SK-N-SH (cell line): ENCODE measurements around the gene CFAP20. TPM values are rescaled to one million over a fixed set of nuclear protein-coding genes. Genes with fewer than 3 reads are reported as not detected.

Experiments
- CTCF ChIA-PET: fragments of 300-600, 350-600 bp; formaldehyde crosslinking; extraction: SDS; loops from one replicate; lab custom pipeline; 2021; lab: Yijun Ruan, JAX
- POLR2A ChIA-PET: fragments of 350-600 bp; sonication (Branson Sonifier 250); formaldehyde crosslinking; extraction: SDS; loops from one replicate; lab custom pipeline; 2020; ENCODE audit warnings: antibody characterized with exemption, inconsistent platforms; lab: Yijun Ruan, JAX
- DNase-seq: peaks from one replicate; pipeline ENCODE4 v3.0.0; 2012
- H2AFZ ChIP-seq: fragments of 200-600 bp; sonication (generic); 2 replicates; pipeline ENCODE4 v1.8.1; 2016; ENCODE audit warnings: antibody characterized with exemption, mild to moderate bottlenecking, low read depth
- H3F3A ChIP-seq: fragments of 200-600 bp; sonication (generic); replicated peaks from 2 replicates; pipeline ENCODE3; 2016; ENCODE audit warnings: antibody characterized with exemption, mild to moderate bottlenecking; ENCODE audit not compliant: insufficient read depth
- H3K27ac ChIP-seq, 2 experiments: fragments of 200-500 bp in 1 of 2; fragments of 200-600 bp in 1 of 2; sonication (Bioruptor generic) in 1 of 2; sonication (generic), shearing (Covaris generic) in 1 of 2; 2 replicates each; pipeline versions ENCODE4 v1.5.1 to v1.6.1; 2014 to 2016; ENCODE audit warnings: low read depth in 2 of 2, inconsistent platforms in 1 of 2, low read length in 1 of 2, mild to moderate bottlenecking in 1 of 2, mixed read lengths in 1 of 2
- H3K27me3 ChIP-seq: fragments of 200-600 bp; sonication (generic), shearing (Covaris generic); 2 replicates; pipeline ENCODE4 v1.6.1; 2016; ENCODE audit warnings: mixed run types; ENCODE audit not compliant: insufficient read depth
- H3K36me3 ChIP-seq, 2 experiments: fragments of 200-500 bp in 1 of 2; fragments of 200-600 bp in 1 of 2; sonication (Bioruptor generic) in 1 of 2; sonication (generic) in 1 of 2; replicated peaks in 1 of 2; 2 replicates each; pipeline versions ENCODE3 to v1.5.1; 2014 to 2016; ENCODE audit warnings: low read length in 1 of 2, mild to moderate bottlenecking in 1 of 2; ENCODE audit not compliant: insufficient read depth in 2 of 2, control insufficient read depth in 1 of 2
- H3K4me1 ChIP-seq, 2 experiments: fragments of 200-500 bp in 1 of 2; fragments of 200-600 bp in 1 of 2; sonication (Bioruptor generic) in 1 of 2; sonication (generic), shearing (Covaris generic) in 1 of 2; 2 replicates each; pipeline versions ENCODE4 v1.5.1 to v1.6.1; 2014 to 2016; ENCODE audit warnings: low read depth in 1 of 2, low read length in 1 of 2, mixed run types in 1 of 2; ENCODE audit not compliant: insufficient read depth in 2 of 2, control insufficient read depth in 1 of 2
- H3K4me2 ChIP-seq: fragments of 200-600 bp; sonication (generic), shearing (Covaris generic); 2 replicates; pipeline ENCODE4 v1.6.1; 2017; ENCODE audit warnings: mixed run types
- H3K4me3 ChIP-seq, 2 experiments: fragments of 200-500 bp in 1 of 2; fragments of 200-600 bp in 1 of 2; sonication (Bioruptor generic) in 1 of 2; sonication (generic), shearing (Covaris generic) in 1 of 2; 2 replicates each; pipeline versions ENCODE4 v1.5.1 to v1.8.1; 2014 to 2016; ENCODE audit warnings: low read depth in 2 of 2, inconsistent platforms in 1 of 2, low read length in 1 of 2, mild to moderate bottlenecking in 1 of 2, mixed read lengths in 1 of 2, moderate library complexity in 1 of 2
- H3K79me2 ChIP-seq: fragments of 200-600 bp; sonication (generic); 2 replicates; pipeline ENCODE4 v1.8.1; 2017; ENCODE audit warnings: mild to moderate bottlenecking; ENCODE audit not compliant: insufficient read depth
- H3K9ac ChIP-seq: fragments of 200-600 bp; sonication (generic); 2 replicates; pipeline ENCODE4 v1.6.1; 2017; ENCODE audit warnings: mixed run types
- H3K9me2 ChIP-seq: fragments of 200-600 bp; sonication (generic); 2 replicates; pipeline ENCODE4 v1.6.1; 2017; ENCODE audit warnings: mixed run types
- H3K9me3 ChIP-seq: fragments of 200-600 bp; sonication (generic); 2 replicates; pipeline ENCODE4 v1.6.1; 2017; ENCODE audit warnings: mixed run types, mild to moderate bottlenecking, moderate library complexity
- H4K20me1 ChIP-seq: fragments of 200-600 bp; sonication (generic); 2 replicates; pipeline ENCODE4 v1.6.1; 2017; ENCODE audit warnings: mild to moderate bottlenecking, mixed run types; ENCODE audit not compliant: insufficient read depth
- ELF1 ChIP-seq: IDR thresholded peaks from 2 replicates; pipeline ENCODE4 v1.4.0; 2012
- EP300 ChIP-seq, 2 experiments: IDR thresholded peaks; 2 replicates each; pipeline versions ENCODE4 v1.4.0 to v1.6.1; 2012; ENCODE audit warnings: borderline replicate concordance in 1 of 2, low read depth in 1 of 2, low read length in 1 of 2
- FOXM1 ChIP-seq: IDR thresholded peaks from 2 replicates; pipeline ENCODE4 v1.4.0; 2012; ENCODE audit warnings: low read depth, mild to moderate bottlenecking
- GATA2 ChIP-seq: sonication (generic); formaldehyde crosslinking; IDR thresholded peaks from 2 replicates; pipeline ENCODE4 v1.5.0; 2020; ENCODE audit warnings: mild to moderate bottlenecking, missing genetic modification reagents
- MXI1 ChIP-seq: IDR thresholded peaks from 2 replicates; pipeline ENCODE4 v1.6.1; 2012; ENCODE audit warnings: mild to moderate bottlenecking, low read depth, low read length, improper control_type of control experiment
- NFIC ChIP-seq: IDR thresholded peaks from 2 replicates; pipeline ENCODE4 v1.4.0; 2012; ENCODE audit warnings: borderline replicate concordance
- NRF1 ChIP-seq: IDR thresholded peaks from 2 replicates; pipeline ENCODE4 v1.6.1; 2012; ENCODE audit warnings: low read depth, mild to moderate bottlenecking, low read length
- RCOR1 ChIP-seq: fragments of 150-350 bp; IDR thresholded peaks from 2 replicates; pipeline ENCODE4 v1.6.1; 2017; ENCODE audit warnings: antibody characterized with exemption, low read length
- RFX5 ChIP-seq: IDR thresholded peaks from 2 replicates; pipeline ENCODE4 v1.6.1; 2012; ENCODE audit warnings: mild to moderate bottlenecking, improper control_type of control experiment, low read length
- RXRA ChIP-seq: IDR thresholded peaks from 2 replicates; pipeline ENCODE4 v1.4.0; 2012; ENCODE audit warnings: low read depth, mild to moderate bottlenecking, borderline replicate concordance
- SIN3A ChIP-seq: IDR thresholded peaks from 2 replicates; pipeline ENCODE4 v1.6.1; 2012; ENCODE audit warnings: low read depth, mild to moderate bottlenecking, low read length, moderate library complexity, borderline replicate concordance
- TAF1 ChIP-seq: IDR thresholded peaks from 2 replicates; pipeline ENCODE4 v1.6.1; 2012; ENCODE audit warnings: low read depth, mild to moderate bottlenecking, low read length, moderate library complexity, borderline replicate concordance
- TEAD4 ChIP-seq: IDR thresholded peaks from 2 replicates; pipeline ENCODE4 v1.4.0; 2012; ENCODE audit warnings: mild to moderate bottlenecking, borderline replicate concordance; ENCODE audit not compliant: insufficient read depth
- YY1 ChIP-seq: IDR thresholded peaks from 2 replicates; pipeline ENCODE4 v1.4.0; 2012; ENCODE audit warnings: low read depth, mild to moderate bottlenecking
- WGBS: methylation state at CpG from one replicate; pipeline ENCODE4 v1.1.6; 2017; ENCODE audit warnings: low lambda C conversion rate; 5-methylcytosine and 5-hydroxymethylcytosine counted together
- polyA plus RNA-seq, 3 experiments: library from polyadenylated mRNA; depleted of rRNA; stranded (reverse); fragments of >200 nt; gene quantifications; 2 replicates each; pipeline ENCODE4 v1.2.3, GENCODE V29; 2012
- TF ChIP-seq, protein P1 (sequence below): IDR thresholded peaks from 2 replicates; pipeline ENCODE4; 2012
- TF ChIP-seq, protein P2 (sequence below): fragments of 150-350 bp; IDR thresholded peaks from 2 replicates; pipeline ENCODE4 v1.6.1; 2017; ENCODE audit warnings: antibody characterized with exemption, low read length, low read depth, borderline replicate concordance
- TF ChIP-seq, protein P3 (sequence below): fragments of 150-350 bp; IDR thresholded peaks from 2 replicates; pipeline ENCODE4 v1.6.1; 2016; ENCODE audit warnings: mild to moderate bottlenecking, low read depth, low read length
- TF ChIP-seq, protein P4 (sequence below): IDR thresholded peaks from 2 replicates; pipeline ENCODE4 v1.4.0; 2012; ENCODE audit warnings: low read depth, borderline replicate concordance
- TF ChIP-seq, protein P5 (sequence below): IDR thresholded peaks from 2 replicates; pipeline ENCODE4 v1.4.0; 2012; ENCODE audit warnings: low read depth, borderline replicate concordance
- TF ChIP-seq, protein P6 (sequence below): IDR thresholded peaks from 2 replicates; pipeline ENCODE4 v1.6.1; 2012; ENCODE audit warnings: mild to moderate bottlenecking, low read depth, low read length, moderate library complexity

Gene CFAP20
- polyA plus RNA-seq, 1 of the 3 experiments (the other 2 are of a cell fraction): 61.6 TPM

DNA sequence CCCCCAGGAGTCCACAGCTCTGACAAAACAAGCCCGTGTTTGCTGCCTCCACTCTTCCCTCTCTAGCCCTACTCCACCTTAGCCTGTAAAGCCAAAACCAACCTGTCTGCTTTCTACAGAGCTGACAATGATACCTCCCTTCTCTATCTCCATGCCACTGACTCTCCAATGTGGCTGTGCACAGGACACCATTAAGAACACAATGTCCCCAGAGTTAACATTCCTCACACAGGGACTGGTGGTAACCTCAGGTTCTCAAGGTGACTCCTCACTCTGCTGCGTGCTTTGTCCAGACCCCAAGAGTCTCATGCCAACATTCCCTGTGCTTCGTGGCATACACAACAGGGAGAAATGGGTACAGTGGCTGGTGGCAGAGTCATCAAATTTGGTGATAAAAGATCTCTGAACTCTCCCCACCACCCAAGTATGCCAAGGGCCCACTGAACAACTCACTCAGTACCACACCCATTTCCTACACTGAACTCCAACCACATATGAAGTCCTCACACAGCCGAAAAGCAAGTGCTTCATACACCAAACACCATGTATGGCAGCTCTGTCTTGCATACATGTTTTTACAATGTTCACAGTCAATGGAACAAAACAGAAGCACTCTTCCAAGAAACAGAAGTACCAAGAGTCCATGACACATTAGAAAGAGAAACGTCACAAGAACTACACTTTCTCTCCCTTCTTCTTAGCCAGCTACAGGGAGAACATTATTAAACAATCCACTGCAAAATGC is 47.6 kb upstream of the CFAP20 start:
- Histone ChIP-seq H3K4me3 (no peak overlapping the region), H3K4me2 (no peak overlapping the region), H3K36me3 (peaks cover 75 to 83% of the 10 kb centered on the region in 2 experiments), H3K27ac (no peak overlapping the region), H3K4me1 (no peaks in the 10 kb centered on the region), H3K9me3 (no peaks in the 10 kb centered on the region), H2AFZ (no peak overlapping the region), H3K9ac (no peak overlapping the region), H3K9me2 (no peaks in the 10 kb centered on the region), H4K20me1 (no peaks in the 10 kb centered on the region; the same call in none of the 2 replicates), H3K27me3 (no peaks in the 10 kb centered on the region), H3K79me2 (peaks cover 56% of the 10 kb centered on the region; the same call in 1 of the 2 replicates), H3F3A (no peaks in the 10 kb centered on the region)
- CTCF ChIA-PET: interaction anchor here (1.6 to 1.9 kb wide), 2 partner anchors 12 to 55 kb away, joined by 5 to 6 read pairs; no protein-coding TSS in a partner anchor
- WGBS: over 99% methylated on average over 5 of the region's 5 CpGs
- POLR2A ChIA-PET: no interaction called here
- no peak for DNase-seq
- TF ChIP-seq EP300 (IDR thresholded peaks at IDR 0.05; ENCODE audit: borderline replicate concordance in 1 of 2, low read depth in 1 of 2, low read length in 1 of 2) (no peak), RCOR1 (no peak), RFX5 (no peak), NFIC (no peak), GATA2 (CRISPR knock-in tag) (no peak), ELF1 (no peak), TAF1 (no peak), NRF1 (no peak), TEAD4 (no peak), RXRA (no peak), SIN3A (no peak), FOXM1 (no peak), MXI1 (no peak), YY1 (no peak)
- TF ChIP-seq, protein P1, sequence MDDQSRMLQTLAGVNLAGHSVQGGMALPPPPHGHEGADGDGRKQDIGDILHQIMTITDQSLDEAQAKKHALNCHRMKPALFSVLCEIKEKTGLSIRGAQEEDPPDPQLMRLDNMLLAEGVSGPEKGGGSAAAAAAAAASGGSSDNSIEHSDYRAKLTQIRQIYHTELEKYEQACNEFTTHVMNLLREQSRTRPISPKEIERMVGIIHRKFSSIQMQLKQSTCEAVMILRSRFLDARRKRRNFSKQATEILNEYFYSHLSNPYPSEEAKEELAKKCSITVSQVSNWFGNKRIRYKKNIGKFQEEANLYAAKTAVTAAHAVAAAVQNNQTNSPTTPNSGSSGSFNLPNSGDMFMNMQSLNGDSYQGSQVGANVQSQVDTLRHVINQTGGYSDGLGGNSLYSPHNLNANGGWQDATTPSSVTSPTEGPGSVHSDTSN: no peak
- TF ChIP-seq, protein P2, sequence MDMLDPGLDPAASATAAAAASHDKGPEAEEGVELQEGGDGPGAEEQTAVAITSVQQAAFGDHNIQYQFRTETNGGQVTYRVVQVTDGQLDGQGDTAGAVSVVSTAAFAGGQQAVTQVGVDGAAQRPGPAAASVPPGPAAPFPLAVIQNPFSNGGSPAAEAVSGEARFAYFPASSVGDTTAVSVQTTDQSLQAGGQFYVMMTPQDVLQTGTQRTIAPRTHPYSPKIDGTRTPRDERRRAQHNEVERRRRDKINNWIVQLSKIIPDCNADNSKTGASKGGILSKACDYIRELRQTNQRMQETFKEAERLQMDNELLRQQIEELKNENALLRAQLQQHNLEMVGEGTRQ: no peak
- TF ChIP-seq, protein P3, sequence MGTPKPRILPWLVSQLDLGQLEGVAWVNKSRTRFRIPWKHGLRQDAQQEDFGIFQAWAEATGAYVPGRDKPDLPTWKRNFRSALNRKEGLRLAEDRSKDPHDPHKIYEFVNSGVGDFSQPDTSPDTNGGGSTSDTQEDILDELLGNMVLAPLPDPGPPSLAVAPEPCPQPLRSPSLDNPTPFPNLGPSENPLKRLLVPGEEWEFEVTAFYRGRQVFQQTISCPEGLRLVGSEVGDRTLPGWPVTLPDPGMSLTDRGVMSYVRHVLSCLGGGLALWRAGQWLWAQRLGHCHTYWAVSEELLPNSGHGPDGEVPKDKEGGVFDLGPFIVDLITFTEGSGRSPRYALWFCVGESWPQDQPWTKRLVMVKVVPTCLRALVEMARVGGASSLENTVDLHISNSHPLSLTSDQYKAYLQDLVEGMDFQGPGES: no peak
- TF ChIP-seq, protein P4, sequence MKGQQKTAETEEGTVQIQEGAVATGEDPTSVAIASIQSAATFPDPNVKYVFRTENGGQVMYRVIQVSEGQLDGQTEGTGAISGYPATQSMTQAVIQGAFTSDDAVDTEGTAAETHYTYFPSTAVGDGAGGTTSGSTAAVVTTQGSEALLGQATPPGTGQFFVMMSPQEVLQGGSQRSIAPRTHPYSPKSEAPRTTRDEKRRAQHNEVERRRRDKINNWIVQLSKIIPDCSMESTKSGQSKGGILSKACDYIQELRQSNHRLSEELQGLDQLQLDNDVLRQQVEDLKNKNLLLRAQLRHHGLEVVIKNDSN: no peak
- TF ChIP-seq, protein P5, sequence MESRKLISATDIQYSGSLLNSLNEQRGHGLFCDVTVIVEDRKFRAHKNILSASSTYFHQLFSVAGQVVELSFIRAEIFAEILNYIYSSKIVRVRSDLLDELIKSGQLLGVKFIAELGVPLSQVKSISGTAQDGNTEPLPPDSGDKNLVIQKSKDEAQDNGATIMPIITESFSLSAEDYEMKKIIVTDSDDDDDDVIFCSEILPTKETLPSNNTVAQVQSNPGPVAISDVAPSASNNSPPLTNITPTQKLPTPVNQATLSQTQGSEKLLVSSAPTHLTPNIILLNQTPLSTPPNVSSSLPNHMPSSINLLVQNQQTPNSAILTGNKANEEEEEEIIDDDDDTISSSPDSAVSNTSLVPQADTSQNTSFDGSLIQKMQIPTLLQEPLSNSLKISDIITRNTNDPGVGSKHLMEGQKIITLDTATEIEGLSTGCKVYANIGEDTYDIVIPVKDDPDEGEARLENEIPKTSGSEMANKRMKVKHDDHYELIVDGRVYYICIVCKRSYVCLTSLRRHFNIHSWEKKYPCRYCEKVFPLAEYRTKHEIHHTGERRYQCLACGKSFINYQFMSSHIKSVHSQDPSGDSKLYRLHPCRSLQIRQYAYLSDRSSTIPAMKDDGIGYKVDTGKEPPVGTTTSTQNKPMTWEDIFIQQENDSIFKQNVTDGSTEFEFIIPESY: no peak
- TF ChIP-seq, protein P6, sequence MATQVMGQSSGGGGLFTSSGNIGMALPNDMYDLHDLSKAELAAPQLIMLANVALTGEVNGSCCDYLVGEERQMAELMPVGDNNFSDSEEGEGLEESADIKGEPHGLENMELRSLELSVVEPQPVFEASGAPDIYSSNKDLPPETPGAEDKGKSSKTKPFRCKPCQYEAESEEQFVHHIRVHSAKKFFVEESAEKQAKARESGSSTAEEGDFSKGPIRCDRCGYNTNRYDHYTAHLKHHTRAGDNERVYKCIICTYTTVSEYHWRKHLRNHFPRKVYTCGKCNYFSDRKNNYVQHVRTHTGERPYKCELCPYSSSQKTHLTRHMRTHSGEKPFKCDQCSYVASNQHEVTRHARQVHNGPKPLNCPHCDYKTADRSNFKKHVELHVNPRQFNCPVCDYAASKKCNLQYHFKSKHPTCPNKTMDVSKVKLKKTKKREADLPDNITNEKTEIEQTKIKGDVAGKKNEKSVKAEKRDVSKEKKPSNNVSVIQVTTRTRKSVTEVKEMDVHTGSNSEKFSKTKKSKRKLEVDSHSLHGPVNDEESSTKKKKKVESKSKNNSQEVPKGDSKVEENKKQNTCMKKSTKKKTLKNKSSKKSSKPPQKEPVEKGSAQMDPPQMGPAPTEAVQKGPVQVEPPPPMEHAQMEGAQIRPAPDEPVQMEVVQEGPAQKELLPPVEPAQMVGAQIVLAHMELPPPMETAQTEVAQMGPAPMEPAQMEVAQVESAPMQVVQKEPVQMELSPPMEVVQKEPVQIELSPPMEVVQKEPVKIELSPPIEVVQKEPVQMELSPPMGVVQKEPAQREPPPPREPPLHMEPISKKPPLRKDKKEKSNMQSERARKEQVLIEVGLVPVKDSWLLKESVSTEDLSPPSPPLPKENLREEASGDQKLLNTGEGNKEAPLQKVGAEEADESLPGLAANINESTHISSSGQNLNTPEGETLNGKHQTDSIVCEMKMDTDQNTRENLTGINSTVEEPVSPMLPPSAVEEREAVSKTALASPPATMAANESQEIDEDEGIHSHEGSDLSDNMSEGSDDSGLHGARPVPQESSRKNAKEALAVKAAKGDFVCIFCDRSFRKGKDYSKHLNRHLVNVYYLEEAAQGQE: no peak
